ENCODE results near the gene COMMD2.

The COMMD2 gene

DNA sequence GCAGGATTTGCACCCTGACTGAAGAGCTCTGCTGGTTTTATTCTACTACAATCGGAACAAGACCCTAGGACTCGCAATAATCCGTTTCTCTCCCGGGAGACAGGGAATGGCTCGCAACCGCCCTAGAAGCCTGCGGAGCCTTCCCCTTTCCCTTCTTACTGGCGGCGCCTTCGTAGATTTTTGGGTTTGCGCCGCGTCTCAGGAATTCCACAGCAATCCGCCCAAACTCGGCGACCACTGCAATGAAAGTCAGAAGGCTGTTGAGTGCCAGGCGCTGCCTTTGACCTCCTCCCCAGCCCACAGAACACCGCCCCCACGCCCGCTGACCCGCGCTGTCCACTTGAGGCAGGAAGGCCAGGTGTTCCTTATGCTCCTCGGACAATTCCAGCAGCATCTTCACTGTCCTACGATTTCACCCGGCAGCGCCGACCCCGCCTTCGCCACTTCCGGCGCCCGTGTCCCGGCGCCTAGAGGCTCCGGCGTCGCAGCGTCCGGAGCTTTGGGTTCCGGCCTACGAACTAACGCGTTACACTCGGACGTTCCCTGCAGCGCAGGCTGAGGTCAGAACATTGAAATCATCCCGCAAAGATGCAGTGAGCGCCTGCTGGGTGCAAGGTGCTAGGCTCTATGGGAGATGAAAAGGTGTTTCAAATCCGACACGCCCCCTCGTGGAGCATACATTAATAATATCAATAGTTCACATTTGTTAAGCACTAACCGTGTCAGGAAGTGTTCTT lies at the start of gene COMMD2:
COMMD2 (minus strand) TSS at position 439 of the 737 bp plus-strand sequence; CDS start at position 394, 45 bp downstream.
- DNase-seq (ENCODE audit: low read depth), result peak; percentile 41

DNA sequence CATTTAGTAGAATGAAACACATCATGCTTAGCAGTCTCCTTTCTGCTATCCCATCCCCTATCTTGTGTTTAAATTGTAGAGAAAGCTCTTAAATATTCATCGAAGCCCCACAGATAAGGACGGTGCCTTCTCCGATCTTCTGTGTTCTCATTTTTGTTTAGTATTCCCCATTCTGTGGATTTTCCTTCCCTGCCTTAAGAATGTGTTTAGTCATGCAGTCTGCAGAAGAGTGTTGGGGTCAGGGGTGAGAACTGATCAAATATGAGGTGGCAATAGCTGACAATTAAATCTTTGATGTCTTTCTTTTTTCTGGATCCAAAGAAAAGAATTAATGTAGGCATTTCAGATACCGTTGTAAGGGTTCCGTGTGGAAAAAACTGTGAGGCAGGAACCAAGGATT lies 49.4 kb upstream of the COMMD2 start:
- DNase-seq (ENCODE audit: low read depth), result no peak

DNA sequence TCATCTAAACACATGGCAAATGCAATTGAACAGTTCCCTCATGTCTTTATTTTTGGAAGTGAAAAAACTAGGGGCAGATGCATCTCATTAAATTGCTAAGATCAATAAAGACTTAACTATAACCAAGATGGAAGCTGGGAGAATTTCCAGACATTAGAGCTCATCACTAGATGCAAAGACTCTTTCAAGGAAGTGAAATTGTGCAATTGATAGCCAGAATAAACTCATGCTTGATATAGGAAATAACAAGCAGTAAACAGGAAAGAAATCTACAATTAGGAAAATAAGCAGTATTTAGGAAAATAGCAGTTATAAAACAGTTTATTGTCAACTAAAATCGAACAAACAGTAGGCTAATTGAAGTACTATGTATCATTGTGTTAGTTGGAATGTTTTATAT lies 48.9 kb upstream of the COMMD2 start:
- no peak for DNase-seq (ENCODE audit: low read depth)

GRCh38 chr3:149800693-149801092 lies 48.4 kb upstream of the COMMD2 start:
- no peak for DNase-seq (ENCODE audit: low read depth)

DNA sequence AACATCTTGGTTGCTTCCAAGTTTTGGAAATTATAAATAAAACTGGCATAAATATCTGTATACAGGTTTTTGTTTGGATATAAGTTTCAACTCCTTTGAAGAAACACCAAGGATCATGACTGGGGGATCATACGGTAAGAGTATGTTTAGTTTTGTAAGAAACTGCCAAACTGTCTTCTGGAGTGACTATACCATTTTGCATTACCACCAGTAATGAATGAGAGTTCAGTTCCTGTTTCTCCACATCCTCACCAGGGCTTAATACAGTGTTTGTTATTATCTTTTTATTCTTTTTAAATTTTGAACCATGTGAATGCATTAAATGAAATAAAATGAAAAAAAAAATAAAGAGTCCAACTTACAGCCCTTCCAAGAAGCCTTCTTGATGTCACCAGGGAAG lies 43.7 kb upstream of the COMMD2 start:
- DNase-seq (ENCODE audit: low read depth), result no peak

DNA sequence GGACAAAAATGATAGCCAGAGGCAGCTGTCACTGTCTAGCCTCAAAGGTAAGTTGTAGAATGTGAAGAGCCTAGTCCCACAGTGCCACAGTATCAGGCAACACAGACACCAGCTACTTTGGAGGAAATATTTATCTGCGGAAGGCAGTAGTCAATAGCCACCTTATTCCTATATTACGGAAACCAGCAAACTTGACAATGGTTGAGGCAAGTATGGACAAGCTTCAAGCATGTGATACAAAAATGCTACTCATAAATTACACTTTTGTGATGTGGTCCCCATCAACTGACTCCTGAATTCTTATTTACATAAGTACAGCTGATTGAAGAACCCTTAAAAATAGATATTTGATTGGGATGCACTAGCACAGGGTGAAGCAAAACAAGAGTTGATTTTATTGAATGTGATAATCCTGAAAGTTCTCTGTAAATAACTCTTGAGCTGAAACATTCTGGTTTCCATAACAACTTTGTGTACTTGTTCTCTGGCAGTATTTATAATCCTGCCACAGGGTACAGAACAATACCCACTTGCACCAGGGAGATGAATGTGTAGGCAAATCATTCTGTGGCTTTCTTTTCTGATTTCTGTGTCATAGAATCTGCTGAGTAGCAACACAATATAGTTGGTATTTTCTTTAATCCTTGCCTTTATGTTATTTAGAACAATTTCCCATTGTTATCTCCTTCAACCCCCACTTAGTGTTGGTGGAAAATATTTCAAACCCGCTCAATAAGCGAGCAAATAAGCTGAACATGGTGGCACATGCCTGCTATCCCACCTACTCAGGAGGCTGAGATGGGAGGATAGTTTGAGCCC lies 40.4 kb upstream of the COMMD2 start, which contains the start of gene ANKUB1:
ANKUB1 (minus strand) TSS at position 103 of the 819 bp plus-strand sequence. CDS start 188 bp downstream, outside the sequence.
- DNase-seq (ENCODE audit: low read depth), result no peak

DNA sequence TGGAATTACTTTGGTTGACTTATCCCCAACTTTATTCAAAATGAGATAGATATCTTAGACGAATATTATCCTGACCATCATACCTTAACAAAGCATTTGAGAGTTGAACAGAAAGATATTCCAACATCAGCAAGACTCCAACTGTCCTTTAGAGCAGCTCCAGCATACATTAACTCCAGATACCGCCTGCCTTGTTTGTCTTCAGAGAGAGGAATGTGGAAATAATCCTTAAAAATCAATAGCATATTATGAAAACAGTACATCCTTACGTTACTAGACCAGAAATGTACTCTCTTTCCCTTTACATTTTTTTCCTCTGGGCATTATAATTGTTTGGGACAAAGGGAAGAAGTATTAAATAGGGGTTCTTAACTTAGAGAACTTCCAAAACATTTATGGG lies 38.4 kb upstream of the COMMD2 start:
- no peak for DNase-seq (ENCODE audit: low read depth)

DNA sequence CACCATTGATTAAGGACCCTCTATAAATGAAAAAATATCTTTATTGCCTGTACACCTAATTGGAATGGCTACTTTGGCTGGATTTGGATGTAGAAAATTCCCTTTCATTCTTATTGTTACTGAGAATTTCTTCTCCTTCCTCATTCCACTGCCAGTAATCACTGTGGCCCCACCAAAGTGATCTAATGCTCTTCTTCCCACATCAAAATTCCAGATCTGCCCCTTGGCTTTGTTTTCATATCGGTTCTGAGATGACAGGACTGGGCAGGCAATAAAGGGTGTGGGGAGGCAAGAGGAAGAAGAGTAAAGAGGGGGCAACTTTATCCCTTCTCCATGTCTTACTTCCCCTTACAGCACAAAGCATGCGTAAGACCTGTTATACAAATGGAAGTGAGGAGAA lies 38.0 kb upstream of the COMMD2 start:
- no peak for DNase-seq (ENCODE audit: low read depth)

GRCh38 chr3:149784064-149784704 lies 31.9 kb upstream of the COMMD2 start:
- DNase-seq (ENCODE audit: low read depth), result no peak

- DNase-seq (ENCODE audit: low read depth), result no peak
These were observed 31.3 kb upstream of the COMMD2 start for GRCh38 chr3:149783576-149783975.

- DNase-seq (ENCODE audit: low read depth), result no peak
These were observed 29.5 kb upstream of the COMMD2 start for GRCh38 chr3:149781741-149782140.

DNA sequence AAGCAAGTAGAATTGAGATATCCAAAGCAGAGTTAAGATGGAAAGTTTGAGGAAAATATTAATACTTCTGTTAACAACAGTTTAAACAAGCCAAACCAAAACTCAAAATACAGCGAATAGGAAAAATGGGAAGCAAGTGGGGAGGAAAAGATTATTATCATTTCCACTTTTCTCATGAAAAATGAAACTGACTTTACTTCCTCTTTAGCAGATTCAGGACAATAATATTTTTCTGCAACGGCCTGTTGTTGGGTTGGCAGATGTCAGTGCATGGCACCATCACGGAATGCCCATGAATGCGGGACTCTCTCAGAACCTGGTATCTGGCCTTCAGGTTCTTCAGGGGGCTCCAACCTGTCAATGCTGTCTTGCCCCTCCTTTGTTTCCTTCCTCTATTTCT lies 28.9 kb upstream of the COMMD2 start:
- DNase-seq (ENCODE audit: low read depth), result no peak

GRCh38 chr3:149777414-149778214 lies 25.3 kb upstream of the COMMD2 start:
- no peak for DNase-seq (ENCODE audit: low read depth)

DNA sequence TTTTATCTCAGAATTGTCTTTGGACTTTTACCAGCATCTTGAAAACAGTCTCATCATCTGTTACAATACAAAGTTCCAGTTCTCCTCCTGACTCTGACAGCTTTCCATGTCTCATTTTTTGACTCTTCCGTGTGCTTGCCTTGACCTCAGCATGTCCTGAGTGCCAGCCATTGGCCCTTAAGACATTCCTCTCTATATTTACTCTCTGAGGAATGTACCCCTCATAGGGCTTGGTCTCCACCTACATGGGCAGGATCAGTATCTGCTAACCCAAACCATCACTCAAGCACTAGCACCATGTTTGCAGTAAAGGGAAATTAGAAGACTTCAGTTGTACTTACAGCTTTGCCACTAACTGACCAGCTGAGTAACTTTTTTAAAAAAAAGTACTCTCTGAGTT lies 23.9 kb upstream of the COMMD2 start:
- no peak for DNase-seq (ENCODE audit: low read depth)

DNA sequence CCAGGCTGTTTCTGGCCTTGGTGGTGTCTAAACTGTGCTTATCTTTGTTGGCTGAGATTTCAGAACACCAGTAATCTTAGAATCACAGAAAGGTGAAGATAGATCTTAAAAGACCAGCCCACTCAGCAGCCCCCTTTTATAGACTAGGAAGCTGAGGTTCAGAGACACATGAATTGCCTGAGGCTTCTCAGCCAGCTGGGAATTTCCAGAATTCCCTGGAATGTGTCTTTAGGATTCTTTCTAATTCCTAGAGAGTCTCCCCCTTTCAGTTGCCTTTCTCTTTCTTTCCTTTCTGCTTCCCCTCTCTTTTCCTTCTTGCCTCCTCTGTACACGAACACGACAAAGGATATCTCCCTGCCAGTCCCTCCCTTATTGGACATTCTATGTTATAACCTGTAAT lies 20.6 kb upstream of the COMMD2 start:
- DNase-seq (ENCODE audit: low read depth), result no peak

GRCh38 chr3:149771652-149772271 lies 19.5 kb upstream of the COMMD2 start:
- DNase-seq (ENCODE audit: low read depth), result peak; percentile 7

DNA sequence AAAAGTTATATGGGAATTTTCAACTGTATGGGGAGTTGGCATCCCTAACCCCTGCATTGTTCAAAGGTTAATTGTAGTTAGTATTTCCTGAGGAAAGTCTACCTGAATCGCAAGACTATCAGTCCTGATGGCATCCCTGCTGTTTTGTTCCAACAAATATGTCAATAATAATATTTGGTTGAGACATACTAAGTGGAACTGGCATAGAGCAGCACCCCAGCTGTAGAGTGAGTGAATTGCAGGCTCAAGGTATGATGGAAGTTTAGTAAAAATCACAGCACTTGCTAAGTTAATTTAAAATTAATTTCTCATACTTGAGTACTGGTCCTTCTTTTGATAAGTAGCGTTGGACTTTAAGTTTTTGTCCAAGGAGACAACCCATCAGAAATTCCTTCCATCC lies 18.0 kb upstream of the COMMD2 start:
- DNase-seq (ENCODE audit: low read depth), result no peak

DNA sequence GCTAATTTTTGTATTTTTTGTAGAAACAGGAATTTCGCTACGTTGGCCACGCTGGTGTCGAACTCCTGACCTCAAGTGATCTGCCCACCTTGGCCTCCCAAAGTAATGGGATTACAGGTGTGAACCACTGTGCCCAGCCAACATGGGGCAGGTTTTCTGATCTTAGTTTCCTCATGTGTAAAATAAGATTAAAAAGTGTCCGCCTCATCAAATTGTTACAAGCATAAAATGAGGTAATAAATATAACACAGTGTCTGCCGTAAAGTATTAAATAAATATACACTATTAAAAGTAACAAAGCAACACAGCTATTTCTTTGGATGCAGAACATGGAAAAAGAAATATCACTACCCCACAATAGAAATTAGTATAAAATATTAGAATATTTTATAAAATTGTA lies 16.4 kb upstream of the COMMD2 start:
- DNase-seq (ENCODE audit: low read depth), result no peak

DNA sequence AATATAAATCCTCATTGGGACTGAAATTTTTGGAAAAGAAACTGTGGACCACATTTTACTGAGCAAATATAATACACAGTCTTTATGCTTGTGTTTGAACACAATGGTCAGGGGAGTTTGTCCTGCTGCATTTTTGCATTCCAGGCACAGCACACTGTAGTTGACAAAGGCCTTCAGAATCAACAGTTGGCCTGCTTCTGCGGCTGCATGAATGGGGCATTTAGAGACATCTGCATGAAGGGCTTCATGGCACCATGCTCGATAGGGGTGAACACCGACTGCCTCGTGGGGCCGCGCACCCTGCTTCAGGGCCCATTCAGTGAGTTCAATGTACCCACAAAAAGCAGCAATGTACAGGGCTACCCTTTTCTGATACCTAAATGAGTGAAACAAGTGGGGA lies 15.4 kb upstream of the COMMD2 start:
- no peak for DNase-seq (ENCODE audit: low read depth)

- DNase-seq (ENCODE audit: low read depth), result no peak
These were observed 13.6 kb upstream of the COMMD2 start for GRCh38 chr3:149765762-149766334.

DNA sequence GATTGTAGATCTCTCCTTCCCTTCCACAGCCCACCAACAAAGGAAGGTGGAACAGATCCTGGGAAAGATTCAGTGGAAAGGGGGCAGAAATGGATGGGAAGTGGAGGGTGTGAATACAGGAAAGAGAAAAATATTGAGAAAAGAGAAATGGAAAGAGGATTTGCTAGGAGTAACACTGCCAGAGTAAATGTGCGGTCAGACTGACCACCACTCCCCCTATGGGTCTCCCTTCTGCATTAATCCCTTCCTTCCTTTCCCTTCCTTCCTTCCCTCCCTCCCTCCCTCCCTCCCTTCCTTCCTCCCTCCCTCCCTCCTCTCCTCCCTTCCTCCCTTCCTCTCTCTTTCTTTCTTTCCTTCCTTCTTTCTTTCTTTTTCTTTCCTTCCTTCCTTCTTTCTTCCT lies 12.0 kb upstream of the COMMD2 start:
- no peak for DNase-seq (ENCODE audit: low read depth)
